Transverse colon (tissue), 3 donors: Measurements from ENCODE around the gene RAPGEF4.

Experiments
- EP300 ChIP-seq: sonication (generic); formaldehyde crosslinking; IDR thresholded peaks from one replicate; pipeline ENCODE4 v1.6.1; 2017; ENCODE audit warnings: antibody characterized with exemption, low read depth
- POLR2A ChIP-seq: fragments of 450-650 bp; IDR thresholded peaks from one replicate; pipeline ENCODE4 v1.6.1; 2016; ENCODE audit warnings: antibody characterized with exemption, mild to moderate bottlenecking, moderate library complexity
- TF ChIP-seq, protein P1 (sequence below), 5 experiments: fragments of 200-600 bp in 3 of 5; fragments of 450-650 bp in 2 of 5; sonication (generic) in 3 of 5; IDR thresholded peaks; 1 replicate in 2 of 5; 2 replicates in 3 of 5; pipeline ENCODE4 v1.5.1; 2016 to 2017; ENCODE audit warnings: antibody characterized with exemption in 5 of 5, inconsistent platforms in 3 of 5, mild to moderate bottlenecking in 2 of 5, moderate library complexity in 1 of 5

GRCh38 chr2:172730411-172730810 is 5.2 kb upstream of the RAPGEF4 start:
- TF ChIP-seq POLR2A (no peak), EP300 (no peak)
- TF ChIP-seq, protein P1, sequence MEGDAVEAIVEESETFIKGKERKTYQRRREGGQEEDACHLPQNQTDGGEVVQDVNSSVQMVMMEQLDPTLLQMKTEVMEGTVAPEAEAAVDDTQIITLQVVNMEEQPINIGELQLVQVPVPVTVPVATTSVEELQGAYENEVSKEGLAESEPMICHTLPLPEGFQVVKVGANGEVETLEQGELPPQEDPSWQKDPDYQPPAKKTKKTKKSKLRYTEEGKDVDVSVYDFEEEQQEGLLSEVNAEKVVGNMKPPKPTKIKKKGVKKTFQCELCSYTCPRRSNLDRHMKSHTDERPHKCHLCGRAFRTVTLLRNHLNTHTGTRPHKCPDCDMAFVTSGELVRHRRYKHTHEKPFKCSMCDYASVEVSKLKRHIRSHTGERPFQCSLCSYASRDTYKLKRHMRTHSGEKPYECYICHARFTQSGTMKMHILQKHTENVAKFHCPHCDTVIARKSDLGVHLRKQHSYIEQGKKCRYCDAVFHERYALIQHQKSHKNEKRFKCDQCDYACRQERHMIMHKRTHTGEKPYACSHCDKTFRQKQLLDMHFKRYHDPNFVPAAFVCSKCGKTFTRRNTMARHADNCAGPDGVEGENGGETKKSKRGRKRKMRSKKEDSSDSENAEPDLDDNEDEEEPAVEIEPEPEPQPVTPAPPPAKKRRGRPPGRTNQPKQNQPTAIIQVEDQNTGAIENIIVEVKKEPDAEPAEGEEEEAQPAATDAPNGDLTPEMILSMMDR (IDR thresholded peaks at IDR 0.05): no peak
